Stimulated activated CD8-positive, alpha-beta memory T cell treated with anti-CD3 and anti-CD28 coated beads, Interleukin-15, amount 100 ng/mL, for 48 hours (primary cell): ENCODE data around the gene GBP3.
"Not testable (repeated sequence)": the region's sequence is repeated elsewhere in the genome, so short reads cannot be mapped to it uniquely, and the experiment has no call there.

Source experiments
- DNase-seq, 2 donors: peaks; one replicate each; pipeline ENCODE4 v3.0.0-alpha.2; 2020; ENCODE audit warnings: low read depth in 2 of 2

Gene GBP3, protein sequence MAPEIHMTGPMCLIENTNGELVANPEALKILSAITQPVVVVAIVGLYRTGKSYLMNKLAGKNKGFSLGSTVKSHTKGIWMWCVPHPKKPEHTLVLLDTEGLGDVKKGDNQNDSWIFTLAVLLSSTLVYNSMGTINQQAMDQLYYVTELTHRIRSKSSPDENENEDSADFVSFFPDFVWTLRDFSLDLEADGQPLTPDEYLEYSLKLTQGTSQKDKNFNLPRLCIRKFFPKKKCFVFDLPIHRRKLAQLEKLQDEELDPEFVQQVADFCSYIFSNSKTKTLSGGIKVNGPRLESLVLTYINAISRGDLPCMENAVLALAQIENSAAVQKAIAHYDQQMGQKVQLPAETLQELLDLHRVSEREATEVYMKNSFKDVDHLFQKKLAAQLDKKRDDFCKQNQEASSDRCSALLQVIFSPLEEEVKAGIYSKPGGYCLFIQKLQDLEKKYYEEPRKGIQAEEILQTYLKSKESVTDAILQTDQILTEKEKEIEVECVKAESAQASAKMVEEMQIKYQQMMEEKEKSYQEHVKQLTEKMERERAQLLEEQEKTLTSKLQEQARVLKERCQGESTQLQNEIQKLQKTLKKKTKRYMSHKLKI

DNA sequence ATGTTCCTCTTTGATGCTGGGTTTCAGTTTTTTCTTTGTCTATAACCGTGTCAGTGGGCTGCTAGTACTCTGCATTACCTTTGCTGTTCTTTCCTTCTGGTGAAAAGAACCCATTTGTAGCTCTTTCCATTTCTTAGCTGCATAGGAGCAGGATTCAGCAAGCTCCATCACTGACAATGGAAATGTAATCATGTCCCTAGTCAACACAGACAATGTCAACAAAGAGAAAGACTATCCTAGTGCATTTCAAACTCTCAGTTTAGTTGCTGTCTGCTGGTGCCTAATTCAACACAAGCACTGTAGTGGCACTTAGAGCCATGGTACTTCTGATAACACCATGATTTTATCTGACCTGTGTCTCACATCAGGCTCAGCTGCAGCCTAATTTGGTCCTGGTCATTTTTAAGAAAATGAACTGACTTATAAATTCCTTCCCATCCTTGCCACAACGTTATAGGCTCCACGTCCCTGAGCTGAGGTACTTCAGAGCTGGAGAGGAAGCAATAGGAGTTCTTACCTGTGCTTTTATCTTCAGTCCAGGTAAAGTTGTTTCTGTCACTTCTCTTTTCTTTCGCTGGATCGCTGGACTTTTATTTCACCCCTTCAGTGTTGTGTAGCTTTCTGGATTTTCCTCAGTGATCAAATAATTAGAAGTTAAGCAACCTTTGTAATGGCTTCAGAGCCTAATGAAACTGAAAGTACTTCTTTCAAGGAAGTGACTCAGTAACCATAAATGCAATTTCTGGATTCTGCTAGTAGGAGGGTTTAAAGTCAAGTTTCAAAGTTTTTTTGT, at the start of gene GBP3:
GBP3 (minus strand) TSS at position 700 of the 793 bp plus-strand sequence. CDS start 2,145 bp downstream, outside the sequence.
- DNase-seq, result no peak

DNA sequence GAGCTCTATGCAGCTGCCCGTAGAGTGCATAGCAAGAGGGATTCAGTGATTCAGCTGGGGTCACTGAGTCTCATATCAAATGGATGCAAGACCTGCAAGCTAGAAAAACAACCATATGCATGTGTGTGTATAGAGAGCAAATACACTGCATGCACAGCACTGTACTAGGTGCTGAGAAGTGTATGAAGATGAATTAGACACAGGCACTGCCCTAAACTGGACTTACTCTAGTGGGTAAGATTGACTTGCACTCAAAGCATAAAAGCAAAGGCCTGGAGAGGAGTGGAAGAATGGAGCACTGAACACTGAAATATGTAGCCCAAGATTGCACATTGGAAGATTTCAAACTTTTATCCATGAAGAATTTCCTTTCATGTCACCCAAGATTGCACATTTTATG, 47.8 kb upstream of the GBP3 start:
- no peak for DNase-seq

DNA sequence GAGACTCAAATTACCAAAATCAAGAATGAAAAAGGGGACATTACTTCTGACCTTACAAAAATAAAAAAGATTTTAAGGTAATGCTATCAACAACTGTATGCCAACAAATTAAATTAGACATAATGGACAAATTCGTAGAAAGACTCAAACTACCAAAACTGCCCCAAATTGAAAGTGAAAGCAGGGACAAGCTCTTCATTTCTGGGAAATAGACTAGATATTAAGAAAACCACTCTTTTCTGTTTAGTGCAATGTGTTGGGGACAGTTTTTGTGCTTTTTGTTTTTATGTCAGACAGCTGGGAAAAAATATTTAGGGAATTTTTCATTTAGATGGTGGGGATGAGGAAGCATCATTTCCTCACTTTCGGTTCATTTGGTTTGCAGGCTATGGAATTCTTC, 47.3 kb upstream of the GBP3 start:
- no peak for DNase-seq

DNA sequence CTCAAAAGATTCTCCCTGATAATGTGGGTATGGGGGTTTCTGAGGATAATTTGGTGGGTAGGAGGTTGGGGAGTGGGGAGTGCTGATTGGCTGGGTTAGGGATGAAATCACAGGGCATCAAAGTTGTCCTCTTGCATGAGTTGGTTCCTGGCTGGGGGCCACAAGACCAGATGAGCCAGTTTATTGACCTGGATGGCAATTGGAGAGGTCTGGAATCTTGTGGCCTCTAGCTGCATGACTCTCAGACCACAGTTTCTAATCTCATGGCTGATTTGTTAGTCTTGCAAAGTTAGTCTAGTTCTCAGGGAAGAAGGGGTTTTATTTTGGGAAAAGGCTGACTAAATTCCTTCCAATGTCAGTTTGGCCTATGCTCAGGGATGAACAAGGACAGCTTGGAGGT, 45.6 kb upstream of the GBP3 start:
- DNase-seq, result no peak

DNA sequence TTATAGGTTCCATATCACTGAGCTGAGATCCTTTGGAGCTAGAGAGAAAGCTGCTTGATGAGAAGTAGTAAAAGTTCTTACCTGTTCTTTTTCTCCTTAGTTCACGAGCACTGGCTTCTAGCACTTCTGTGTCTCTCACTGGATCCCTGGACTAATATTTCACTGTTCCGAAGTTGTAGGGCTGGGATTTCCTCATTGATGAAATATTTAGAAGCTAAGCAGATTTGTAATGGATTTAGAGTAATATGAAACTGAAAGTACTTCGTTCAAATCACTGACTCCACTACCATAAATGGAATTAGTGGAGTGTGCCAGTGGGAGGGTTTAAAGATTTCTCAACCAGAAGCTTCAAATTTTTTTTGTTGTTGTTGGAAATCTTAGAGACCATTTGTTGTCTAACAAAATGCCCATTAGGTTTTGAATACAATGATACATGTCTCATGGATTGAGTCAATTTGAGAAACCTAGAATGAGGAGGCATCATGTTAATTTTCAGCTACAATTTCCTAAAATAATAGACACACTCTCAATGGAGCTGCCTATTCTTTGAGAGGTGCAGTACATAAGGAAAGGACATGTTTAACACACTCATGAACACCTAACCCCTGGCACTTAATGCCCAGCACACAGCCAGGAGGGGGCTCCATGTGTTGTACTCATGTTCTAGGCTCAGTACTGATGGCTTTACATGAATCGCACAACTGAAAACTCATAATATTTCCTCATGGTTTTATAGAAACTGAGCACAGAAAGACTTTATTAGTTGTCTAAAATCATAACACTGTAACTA, 42.6 kb upstream of the GBP3 start, which contains the start of gene GBP1:
GBP1 (minus strand) TSS at position 130 of the 790 bp plus-strand sequence. CDS start 1,974 bp downstream, outside the sequence.
- no peak for DNase-seq

DNA sequence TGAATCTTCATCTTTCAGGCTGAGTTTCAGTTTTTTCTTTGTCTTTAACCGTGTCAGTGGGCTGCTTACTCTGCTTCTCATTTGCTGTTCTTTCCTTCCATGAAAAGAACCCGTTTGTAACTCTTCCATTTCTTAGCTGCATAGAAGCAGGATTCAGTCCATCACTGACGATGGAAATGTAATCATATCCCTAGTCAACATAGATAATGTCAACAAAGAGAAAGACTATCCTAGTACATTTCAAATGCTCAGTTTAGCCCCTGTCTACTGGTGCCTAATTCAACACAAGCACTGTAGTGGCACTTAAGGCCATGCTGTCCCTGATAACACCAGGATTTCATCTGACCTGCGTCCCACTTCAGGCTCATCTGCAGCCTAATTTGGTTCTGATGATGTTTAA, 42.0 kb upstream of the GBP3 start:
- DNase-seq, result no peak

DNA sequence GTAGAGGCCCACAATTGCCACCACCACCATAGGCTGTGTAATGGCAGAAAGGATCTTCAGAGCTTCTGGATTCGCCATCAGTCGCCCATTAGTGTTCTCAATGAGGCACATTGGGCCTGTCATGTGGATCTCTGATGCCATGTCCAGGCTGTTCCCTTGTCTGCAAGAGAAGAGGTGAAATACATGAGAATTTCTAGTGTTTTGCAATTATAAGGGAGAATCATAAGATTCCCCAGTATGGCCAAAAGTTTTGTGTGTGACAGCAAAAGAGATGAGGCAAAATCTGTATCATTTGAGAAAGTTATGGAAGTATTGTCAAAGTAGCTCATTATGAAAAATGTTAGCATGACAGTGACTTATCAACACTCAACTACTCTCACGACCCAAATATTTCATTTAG, 40.4 kb upstream of the GBP3 start:
- no peak for DNase-seq

DNA sequence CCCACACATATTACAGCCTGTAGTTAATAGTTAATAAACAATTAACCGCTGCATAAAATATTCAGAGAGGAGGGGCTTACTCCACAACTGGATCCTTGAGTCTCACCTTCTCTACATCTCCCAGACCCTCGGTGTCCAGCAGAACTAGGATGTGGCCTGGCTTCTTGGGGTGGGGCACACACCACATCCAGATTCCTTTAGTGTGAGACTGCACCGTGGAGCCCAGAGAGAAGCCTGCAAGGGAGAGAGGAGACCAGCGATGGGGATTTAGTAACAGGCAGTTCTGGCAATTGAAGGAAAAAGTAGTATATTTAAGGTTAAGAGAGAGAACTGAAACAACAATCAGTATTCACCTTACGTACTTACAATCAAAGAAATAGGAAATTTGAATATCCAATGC, 37.4 kb upstream of the GBP3 start:
- no peak for DNase-seq

DNA sequence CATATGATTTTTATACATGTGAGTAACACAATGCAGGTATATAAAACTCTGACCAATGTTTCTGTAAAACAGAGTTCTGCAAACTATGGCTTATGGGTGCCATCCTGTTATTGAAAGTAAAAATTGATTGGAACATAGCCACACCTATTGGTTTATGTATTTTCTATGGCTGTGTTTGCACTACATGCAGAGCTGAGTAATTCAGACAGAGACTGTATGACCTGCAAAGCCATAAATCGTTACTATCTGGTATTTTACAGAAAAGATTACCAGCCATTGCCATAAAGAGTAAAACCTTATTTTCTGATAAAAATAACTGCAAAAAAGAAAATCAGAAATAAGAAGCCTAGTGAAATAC, 29.3 kb upstream of the GBP3 start:
- DNase-seq, result no peak

DNA sequence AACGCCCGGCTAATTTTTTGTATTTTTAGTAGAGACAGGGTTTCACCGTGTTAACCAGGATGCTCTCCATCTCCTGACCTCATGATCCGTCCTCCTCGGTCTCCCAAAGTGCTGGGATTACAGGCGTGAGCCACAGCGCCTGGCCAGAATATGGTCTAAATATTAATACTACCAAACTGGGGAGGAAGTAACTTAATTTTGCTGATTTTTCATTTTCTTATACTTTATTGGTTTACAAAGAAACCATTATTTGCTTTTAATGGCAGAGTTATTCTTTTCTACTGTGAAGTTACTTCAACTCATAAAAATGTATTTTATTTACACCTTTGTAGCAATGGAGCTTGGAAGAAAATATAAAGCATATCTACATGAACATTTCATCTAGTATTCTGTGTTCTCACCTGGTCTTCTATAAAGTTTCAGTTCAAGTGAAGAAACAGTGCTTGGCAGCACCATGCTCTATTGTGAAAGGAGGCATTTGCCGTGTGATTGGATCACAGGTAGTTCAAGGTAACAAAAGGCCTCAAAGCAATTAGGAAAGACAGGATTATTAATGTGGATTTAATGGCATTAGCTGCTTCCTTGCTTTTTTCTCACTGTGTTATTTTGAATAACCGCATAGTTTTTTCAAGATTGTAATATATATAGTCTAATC, 28.8 kb upstream of the GBP3 start:
- DNase-seq, result no peak

DNA sequence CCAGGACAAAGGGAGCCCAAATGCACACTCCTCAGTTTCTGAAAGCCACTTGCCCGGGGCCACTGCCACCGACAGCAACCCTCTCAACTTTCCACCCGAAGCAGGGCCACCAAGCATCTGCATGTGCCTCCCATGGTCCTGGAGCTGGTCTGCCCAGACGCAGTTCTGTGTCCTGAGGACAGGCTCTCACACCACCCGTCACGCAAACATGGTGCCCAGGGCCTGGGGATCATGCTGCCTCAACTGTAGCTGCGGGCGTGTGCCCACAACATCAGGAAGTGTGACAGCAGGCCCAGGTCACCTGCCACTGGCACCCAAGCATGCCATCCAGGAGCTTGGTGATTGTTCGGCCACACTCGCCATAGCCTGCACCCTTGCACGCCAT, 28.0 kb upstream of the GBP3 start:
- DNase-seq, result no peak

DNA sequence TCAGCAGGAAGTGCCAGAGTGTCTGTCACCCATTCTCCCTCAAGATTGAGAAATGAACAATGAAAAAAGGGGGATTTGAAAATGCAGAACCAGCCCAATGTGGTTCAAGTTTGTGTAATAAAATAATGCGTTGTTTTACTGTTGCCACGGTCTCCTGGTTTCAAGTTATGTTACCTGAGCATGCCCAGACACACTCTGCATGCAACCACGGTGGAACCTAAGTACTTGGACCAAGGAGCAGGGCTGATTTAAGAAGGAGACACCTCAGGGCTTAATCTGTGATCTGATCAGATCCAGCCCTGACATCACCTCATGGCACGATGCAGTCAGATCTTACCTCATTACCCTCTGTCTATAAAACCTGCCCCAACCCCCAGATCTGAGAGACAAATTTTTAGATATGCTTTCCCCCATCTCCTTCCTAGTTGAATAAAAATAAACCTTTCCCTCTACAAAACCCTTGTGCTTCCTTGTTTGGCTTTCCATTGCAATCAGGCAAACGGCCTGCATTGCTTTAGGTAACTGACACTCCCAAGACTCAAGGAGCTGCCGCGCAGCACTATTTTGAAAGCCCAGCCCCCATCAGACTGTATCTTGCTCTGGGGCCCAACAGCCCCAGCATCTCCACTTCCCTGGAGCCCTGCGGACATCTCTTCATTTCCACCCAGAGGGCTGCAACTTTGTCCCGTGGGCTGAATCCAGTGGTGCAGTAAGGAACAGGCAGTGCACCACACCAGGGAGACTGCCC, 27.4 kb upstream of the GBP3 start:
- DNase-seq, result not testable (repeated sequence)

DNA sequence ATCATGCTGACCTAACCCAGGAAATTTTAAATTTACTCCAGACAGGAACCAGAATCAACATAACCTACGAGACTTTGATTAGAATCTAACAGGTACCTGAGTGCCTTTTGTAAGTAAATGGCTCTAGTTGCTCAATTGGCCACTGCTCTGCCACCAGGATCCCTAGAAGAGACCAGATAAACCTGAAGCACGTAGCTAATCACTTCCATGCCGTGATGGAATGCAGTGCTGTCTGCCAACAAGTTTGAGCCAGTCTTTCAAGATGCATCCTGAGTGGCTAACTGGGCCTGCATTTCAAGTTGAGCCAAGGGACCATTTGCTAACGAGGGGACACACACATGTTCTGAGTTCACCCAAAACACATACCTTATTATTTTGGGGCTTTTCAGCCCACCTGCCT, 26.5 kb upstream of the GBP3 start:
- DNase-seq, result not testable (repeated sequence)

DNA sequence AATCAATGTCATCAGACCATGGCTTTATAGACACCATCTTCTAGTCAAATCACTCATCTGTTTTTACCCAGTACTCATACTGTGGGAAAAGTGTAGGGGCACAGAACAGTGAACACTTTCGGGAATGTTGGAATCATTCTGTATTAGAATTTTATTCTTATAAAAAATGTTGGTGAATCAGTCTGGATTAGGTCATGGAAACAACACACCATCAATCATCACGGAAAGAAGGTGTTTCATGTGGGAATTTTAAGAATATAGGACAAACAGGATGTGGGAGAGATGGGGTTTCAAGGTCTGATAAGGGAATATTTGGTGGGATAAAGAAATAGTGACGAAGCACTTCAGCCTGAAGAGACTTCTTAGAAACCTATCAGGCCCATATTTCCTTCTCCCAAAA, 25.1 kb upstream of the GBP3 start:
- DNase-seq, result no peak

DNA sequence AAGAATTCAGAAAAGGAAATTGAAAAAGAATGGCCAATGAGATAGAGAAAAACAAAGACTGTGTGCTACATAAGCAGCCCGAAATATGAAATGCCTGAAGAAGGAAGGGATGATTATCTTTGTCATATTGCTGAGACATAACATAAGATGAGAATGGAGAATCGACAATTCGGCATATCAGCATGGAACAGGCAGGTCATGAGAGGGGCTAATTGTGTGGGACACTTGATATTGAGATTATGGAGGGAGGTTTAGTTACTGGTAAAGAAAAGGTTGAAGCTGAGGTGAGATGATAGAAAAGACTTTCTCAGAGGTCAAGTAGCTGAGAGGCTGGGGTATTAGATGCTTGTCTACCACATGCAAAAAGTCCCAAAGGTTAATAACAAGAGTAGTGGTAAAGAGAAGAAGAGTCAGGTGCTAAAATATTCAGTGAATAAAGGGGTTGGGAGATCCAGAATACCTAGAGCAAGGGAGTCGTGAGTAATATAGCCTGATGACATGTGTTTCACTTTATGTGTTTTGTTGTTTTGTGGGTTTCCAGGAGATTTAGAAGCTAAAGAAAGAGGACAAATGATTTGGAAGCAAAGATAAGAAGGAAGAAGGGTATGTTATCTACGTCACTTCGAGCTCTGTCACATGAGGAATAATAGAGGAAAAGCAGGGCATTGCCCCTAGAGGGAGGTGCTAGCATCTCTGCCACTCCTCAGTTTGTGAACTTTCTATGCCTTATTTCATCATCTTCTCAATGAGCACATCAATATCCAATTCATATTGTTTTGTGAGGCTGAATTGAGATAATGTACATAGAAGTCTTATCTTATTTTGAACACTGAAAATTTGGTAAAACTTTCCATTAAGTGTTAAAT, 23.9 kb upstream of the GBP3 start:
- DNase-seq, result not testable (repeated sequence)

DNA sequence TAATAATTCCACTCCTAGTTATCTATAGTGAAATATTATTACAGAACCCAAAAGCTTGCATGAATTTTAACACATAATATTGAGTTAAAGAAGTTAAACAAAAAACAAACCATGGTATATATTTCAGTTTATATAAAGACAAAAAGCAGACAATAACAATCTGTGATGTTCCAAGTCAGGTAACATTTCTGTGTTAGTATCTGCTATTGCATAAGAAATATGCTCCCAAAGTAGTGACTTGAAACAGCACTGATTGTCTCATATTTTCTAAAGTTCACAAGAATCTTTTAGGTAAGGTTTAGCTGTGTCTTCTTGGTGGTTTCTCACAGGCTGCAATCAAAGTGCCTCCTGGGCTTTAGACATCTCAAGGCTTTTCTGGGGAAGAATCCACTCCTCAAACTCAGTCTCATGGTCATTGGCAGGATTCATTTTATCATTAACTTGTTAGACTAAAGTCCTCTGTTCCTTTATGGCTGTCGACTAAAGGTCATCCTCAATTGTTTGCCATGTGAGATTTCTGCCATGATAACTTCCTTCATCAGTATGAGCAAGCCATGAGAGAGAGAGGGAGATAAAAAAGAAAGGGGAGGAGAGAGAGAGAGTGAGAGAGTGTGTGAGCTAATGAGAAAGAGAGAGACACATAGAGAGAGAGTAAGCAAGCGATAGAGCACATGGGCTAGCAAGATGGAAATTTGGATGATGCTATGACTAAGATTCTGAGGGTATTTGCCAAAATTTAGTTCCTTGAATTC, 22.5 kb upstream of the GBP3 start:
- DNase-seq, result no peak

DNA sequence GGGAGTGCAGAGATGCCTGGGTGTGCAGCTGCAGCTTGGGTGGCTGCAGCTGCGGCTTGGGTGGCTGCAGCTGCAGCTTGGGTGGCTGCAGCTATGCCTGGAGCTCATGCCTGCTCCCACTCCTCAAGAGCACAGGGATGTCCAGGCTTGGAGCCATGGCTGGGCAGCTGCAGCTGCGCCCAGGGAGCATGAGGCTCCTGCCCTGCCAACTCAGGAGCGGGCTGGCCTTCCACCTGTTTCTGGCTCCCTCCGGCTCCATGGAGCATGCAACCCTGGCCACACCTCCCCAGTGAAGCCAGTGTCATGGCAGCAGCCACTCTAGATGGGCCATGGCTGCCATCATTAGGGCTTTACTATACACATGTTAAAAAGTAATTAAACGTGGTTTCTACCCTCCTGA, 21.3 kb upstream of the GBP3 start:
- DNase-seq, result no peak

DNA sequence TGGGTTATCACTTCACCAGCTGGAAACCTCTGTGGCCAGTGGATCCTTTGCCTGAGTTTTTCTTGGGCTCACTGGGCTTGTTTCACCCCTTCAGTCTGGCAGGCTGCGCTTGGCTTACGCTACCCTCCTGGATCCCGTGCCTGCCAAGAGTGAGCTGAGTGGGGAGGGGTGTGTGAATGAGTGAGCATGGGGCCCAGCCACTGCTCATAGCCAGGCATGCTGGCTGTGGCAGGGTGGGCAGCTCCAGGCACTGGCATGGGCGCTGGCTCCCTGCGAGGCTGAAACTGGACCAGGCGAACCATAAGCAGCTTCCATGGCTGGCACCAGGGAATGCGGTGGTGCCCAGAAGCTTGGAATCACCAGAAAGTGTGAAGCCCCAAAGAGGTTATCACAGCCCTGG, 19.8 kb upstream of the GBP3 start:
- DNase-seq, result no peak

DNA sequence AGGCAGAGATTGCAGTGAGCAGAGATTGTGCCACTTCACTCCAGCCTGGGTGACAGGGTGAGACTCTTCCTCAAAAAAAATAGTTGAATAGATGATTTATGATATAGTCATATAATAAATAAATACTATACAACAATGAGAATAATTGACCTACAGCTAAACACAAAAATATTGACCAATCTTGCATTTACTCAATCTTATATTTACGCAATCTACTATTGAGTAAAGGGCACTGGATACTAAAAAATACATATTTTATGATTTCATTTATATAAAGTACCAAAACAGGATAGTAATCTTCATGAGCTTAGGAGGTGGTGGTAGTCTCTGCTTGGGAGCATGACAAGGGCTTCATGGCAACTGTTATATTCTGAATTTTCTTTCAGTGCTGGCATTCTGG, 19.1 kb upstream of the GBP3 start:
- no peak for DNase-seq
